GM12878 (cell line): Measurements from ENCODE around the gene NDUFB1. TPM values are rescaled to one million over a fixed set of nuclear protein-coding genes. Genes with fewer than 3 reads are reported as not detected.

Experiments used
- ATF2 ChIP-seq: IDR thresholded peaks from 2 replicates; pipeline ENCODE4 v1.6.1; 2012; ENCODE audit warnings: low read length, inconsistent platforms
- ATF3 ChIP-seq: IDR thresholded peaks from 2 replicates; pipeline ENCODE4 v1.6.1; 2011; ENCODE audit warnings: low read depth, mild to moderate bottlenecking, low read length, moderate library complexity, borderline replicate concordance; ENCODE audit errors: extremely low read depth
- CBX3 ChIP-seq: fragments of 200-600 bp; sonication (generic); IDR thresholded peaks from 2 replicates; pipeline ENCODE4 v1.6.1; 2016; ENCODE audit warnings: low read depth, borderline replicate concordance
- CEBPB ChIP-seq, 2 experiments: fragments of 150-350 bp in 1 of 2; IDR thresholded peaks; 2 replicates each; pipeline ENCODE4 v1.6.1; 2012 to 2014; ENCODE audit warnings: low read depth in 2 of 2, low read length in 2 of 2, borderline replicate concordance in 1 of 2, inconsistent platforms in 1 of 2
- CTCF ChIP-seq, 3 experiments: IDR thresholded peaks in 2 of 3; conservative IDR thresholded peaks in 1 of 3; 2 replicates each; pipeline ENCODE4 v1.5.1; 2011; ENCODE audit warnings: low read depth in 3 of 3, low read length in 3 of 3, mild to moderate bottlenecking in 3 of 3, control low read depth in 2 of 3, moderate library complexity in 2 of 3, inconsistent platforms in 1 of 3, mixed read lengths in 1 of 3; ENCODE audit not compliant: control insufficient read depth in 2 of 3, insufficient read depth in 1 of 3; ENCODE audit errors: extremely low read depth in 1 of 3
- DPF2 ChIP-seq: fragments of 450-650 bp; IDR thresholded peaks from 2 replicates; pipeline ENCODE4 v1.6.1; 2017; ENCODE audit warnings: mild to moderate bottlenecking
- EED ChIP-seq: sonication (generic); IDR thresholded peaks from 2 replicates; pipeline ENCODE4 v1.6.1; 2016; ENCODE audit warnings: antibody characterized with exemption, low read depth
- ESRRA ChIP-seq: IDR thresholded peaks from 2 replicates; pipeline ENCODE4 v1.6.1; 2012; ENCODE audit warnings: mild to moderate bottlenecking, low read length, improper control_type of control experiment
- GATAD2B ChIP-seq: fragments of 450-650 bp; conservative IDR thresholded peaks from 2 replicates; pipeline ENCODE4 v1.6.1; 2017; ENCODE audit warnings: low read depth, mild to moderate bottlenecking, moderate library complexity
- IRF4 ChIP-seq: IDR thresholded peaks from 2 replicates; pipeline ENCODE4 v1.6.1; 2011; ENCODE audit warnings: low read depth, low read length
- JUNB ChIP-seq: IDR thresholded peaks from 2 replicates; pipeline ENCODE4 v1.6.1; 2016; ENCODE audit warnings: antibody characterized with exemption, mild to moderate bottlenecking
- KAT2A ChIP-seq: conservative IDR thresholded peaks from 2 replicates; pipeline ENCODE4 v1.6.1; 2011; ENCODE audit warnings: low read depth, low read length; ENCODE audit not compliant: control insufficient read depth
- MAX ChIP-seq: IDR thresholded peaks from 2 replicates; pipeline ENCODE4 v1.6.1; 2012; ENCODE audit warnings: low read depth, low read length, improper control_type of control experiment
- MXI1 ChIP-seq: fragments of 150-350 bp; IDR thresholded peaks from 2 replicates; pipeline ENCODE4 v1.6.1; 2011; ENCODE audit warnings: low read depth, mild to moderate bottlenecking, inconsistent platforms, low read length, improper control_type of control experiment
- NR2C1 ChIP-seq: fragments of 450-650 bp; IDR thresholded peaks from 2 replicates; pipeline ENCODE4 v1.6.1; 2017; ENCODE audit warnings: antibody characterized with exemption, mild to moderate bottlenecking, moderate library complexity
- NRF1 ChIP-seq: conservative IDR thresholded peaks from 2 replicates; pipeline ENCODE4 v1.6.1; 2011; ENCODE audit warnings: mild to moderate bottlenecking, low read depth, low read length, improper control_type of control experiment
- PAX5 ChIP-seq: IDR thresholded peaks from 2 replicates; pipeline ENCODE4 v1.6.1; 2011; ENCODE audit warnings: low read depth, low read length, borderline replicate concordance
- POLR2AphosphoS2 ChIP-seq: IDR thresholded peaks from 2 replicates; pipeline ENCODE4 v1.6.1; 2011; ENCODE audit warnings: low read depth, mild to moderate bottlenecking, low read length, improper control_type of control experiment, moderate library complexity
- SMC3 ChIP-seq: IDR thresholded peaks from 2 replicates; pipeline ENCODE4 v1.6.1; 2011; ENCODE audit warnings: low read length, improper control_type of control experiment, borderline replicate concordance
- STAT1 ChIP-seq: fragments of 450-650 bp; conservative IDR thresholded peaks from 2 replicates; pipeline ENCODE4 v1.6.1; 2014; ENCODE audit warnings: antibody characterized with exemption, mild to moderate bottlenecking
- YBX1 ChIP-seq: fragments of 450-650 bp; IDR thresholded peaks from 2 replicates; pipeline ENCODE4 v1.6.1; 2016; ENCODE audit warnings: antibody characterized with exemption
- ZBED1 ChIP-seq: IDR thresholded peaks from 2 replicates; pipeline ENCODE4 v1.6.1; 2016; ENCODE audit warnings: borderline replicate concordance
- ZNF207 ChIP-seq: fragments of 450-650 bp; IDR thresholded peaks from 2 replicates; pipeline ENCODE4 v1.6.1; 2014; ENCODE audit warnings: antibody characterized with exemption, mild to moderate bottlenecking, borderline replicate concordance
- ZNF622 ChIP-seq: fragments of 450-650 bp; IDR thresholded peaks from 2 replicates; pipeline ENCODE4 v1.6.1; 2017; ENCODE audit warnings: mild to moderate bottlenecking, inconsistent platforms
- ZZZ3 ChIP-seq: IDR thresholded peaks from 2 replicates; pipeline ENCODE4 v1.6.1; 2011; ENCODE audit warnings: low read depth; ENCODE audit not compliant: control insufficient read depth, insufficient read length
- polyA plus RNA-seq, 11 experiments: library from polyadenylated mRNA; depleted of rRNA in 4 of 11; unstranded in 6 of 11; stranded (reverse) in 5 of 11; fragments of >200 nt; fragmentation: Nextera tagmentation in 4 of 11; fragmentation: Illumina TruSeq in 1 of 11; extraction: Ambion mirVana in 4 of 11; extraction: Trizol in 1 of 11; gene quantifications; 1 replicate in 1 of 11; 2 replicates in 10 of 11; pipeline versions ENCODE4 v1.2.1 to v1.2.3, GENCODE V29; 2011 to 2016; ENCODE audit warnings: inconsistent platforms in 2 of 11, missing spikeins in 2 of 11, low read depth in 1 of 11
- total RNA-seq, 4 experiments: library from RNA; depleted of rRNA in 3 of 4; stranded (reverse); fragments of >200 nt in 3 of 4; fragmentation: Illumina TruSeq in 1 of 4; extraction: Trizol in 1 of 4; gene quantifications; 2 replicates each; pipeline versions ENCODE4 v1.2.1 to v1.2.3, GENCODE V29; 2013 to 2021
- TF ChIP-seq, protein P1 (sequence below): IDR thresholded peaks from 2 replicates; pipeline ENCODE4 v1.6.1; 2012; ENCODE audit warnings: mild to moderate bottlenecking, low read depth, low read length

The NDUFB1 gene
- total and polyA plus RNA-seq, 10 of the 15 experiments (the other 5 are each of a cell fraction or from before 2014, with no cell fraction given) = 132 to 919 (median 561) TPM

GRCh38 chr14:92121207-92121669, 268 bp downstream of the NDUFB1 start (continued):
- TF ChIP-seq CEBPB (IDR thresholded peaks at IDR 0.05; ENCODE audit: borderline replicate concordance in 1 of 2, low read depth in 2 of 2, low read length in 2 of 2) = no peak
- no peak for TF ChIP-seq SMC3
- no peak for TF ChIP-seq IRF4
- no peak for TF ChIP-seq KAT2A
- 0 out of 2 replicates have a peak, but pooled peaks have one; percentile 44 for TF ChIP-seq EED
- peak; percentile 26; the same call in 1 of the 2 replicates for TF ChIP-seq GATAD2B
- no peak for TF ChIP-seq STAT1
- TF ChIP-seq ATF3 = no peak
- TF ChIP-seq YBX1 = no peak
- no peak for TF ChIP-seq ZNF622
- TF ChIP-seq MXI1 = no peak
- no peak for TF ChIP-seq ZNF207
- no peak for TF ChIP-seq CTCF (IDR thresholded peaks at IDR 0.05 in 2 of 3, conservative IDR thresholded peaks at IDR 0.05 in 1 of 3; ENCODE audit: control insufficient read depth in 2 of 3, extremely low read depth in 1 of 3, insufficient read depth in 1 of 3, low read depth in 3 of 3, low read length in 3 of 3)
- no peak for TF ChIP-seq PAX5
- no peak for TF ChIP-seq ZBED1
- TF ChIP-seq ESRRA = no peak
- no peak for TF ChIP-seq JUNB
- TF ChIP-seq ATF2 = no peak
- TF ChIP-seq, protein P1, sequence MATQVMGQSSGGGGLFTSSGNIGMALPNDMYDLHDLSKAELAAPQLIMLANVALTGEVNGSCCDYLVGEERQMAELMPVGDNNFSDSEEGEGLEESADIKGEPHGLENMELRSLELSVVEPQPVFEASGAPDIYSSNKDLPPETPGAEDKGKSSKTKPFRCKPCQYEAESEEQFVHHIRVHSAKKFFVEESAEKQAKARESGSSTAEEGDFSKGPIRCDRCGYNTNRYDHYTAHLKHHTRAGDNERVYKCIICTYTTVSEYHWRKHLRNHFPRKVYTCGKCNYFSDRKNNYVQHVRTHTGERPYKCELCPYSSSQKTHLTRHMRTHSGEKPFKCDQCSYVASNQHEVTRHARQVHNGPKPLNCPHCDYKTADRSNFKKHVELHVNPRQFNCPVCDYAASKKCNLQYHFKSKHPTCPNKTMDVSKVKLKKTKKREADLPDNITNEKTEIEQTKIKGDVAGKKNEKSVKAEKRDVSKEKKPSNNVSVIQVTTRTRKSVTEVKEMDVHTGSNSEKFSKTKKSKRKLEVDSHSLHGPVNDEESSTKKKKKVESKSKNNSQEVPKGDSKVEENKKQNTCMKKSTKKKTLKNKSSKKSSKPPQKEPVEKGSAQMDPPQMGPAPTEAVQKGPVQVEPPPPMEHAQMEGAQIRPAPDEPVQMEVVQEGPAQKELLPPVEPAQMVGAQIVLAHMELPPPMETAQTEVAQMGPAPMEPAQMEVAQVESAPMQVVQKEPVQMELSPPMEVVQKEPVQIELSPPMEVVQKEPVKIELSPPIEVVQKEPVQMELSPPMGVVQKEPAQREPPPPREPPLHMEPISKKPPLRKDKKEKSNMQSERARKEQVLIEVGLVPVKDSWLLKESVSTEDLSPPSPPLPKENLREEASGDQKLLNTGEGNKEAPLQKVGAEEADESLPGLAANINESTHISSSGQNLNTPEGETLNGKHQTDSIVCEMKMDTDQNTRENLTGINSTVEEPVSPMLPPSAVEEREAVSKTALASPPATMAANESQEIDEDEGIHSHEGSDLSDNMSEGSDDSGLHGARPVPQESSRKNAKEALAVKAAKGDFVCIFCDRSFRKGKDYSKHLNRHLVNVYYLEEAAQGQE = no peak
- peak; percentile 68; the same call in 1 of the 2 replicates for TF ChIP-seq POLR2AphosphoS2
- no peak for TF ChIP-seq CBX3
- TF ChIP-seq NRF1 = no peak
- no peak for TF ChIP-seq MAX
- TF ChIP-seq DPF2 = no peak
- no peak for TF ChIP-seq NR2C1
- TF ChIP-seq ZZZ3 = no peak
